Endometrial microvascular endothelial cells (primary cell): ENCODE data around the gene TTC3. TPM values are rescaled to one million over a fixed set of nuclear protein-coding genes. Genes with fewer than 3 reads are reported as not detected.

ENCODE experiments used
- in situ Hi-C: cut with HindIII; loops from 2 replicates; pipeline ENCODE4 v1.10.0; 2017; ENCODE audit warnings: low sequenced_read_pairs, low pct_unique_long_range_greater_than_20kb; ENCODE audit errors: inconsistent ontology term
- total RNA-seq: library from RNA; depleted of rRNA; stranded (reverse); fragments of >200 nt; gene quantifications from one replicate; pipeline ENCODE4 v1.2.3, GENCODE V29; 2015; ENCODE audit errors: inconsistent ontology term

TTC3 gene
- total RNA-seq, 1 donor from 2014 or later = 45.9 TPM

DNA sequence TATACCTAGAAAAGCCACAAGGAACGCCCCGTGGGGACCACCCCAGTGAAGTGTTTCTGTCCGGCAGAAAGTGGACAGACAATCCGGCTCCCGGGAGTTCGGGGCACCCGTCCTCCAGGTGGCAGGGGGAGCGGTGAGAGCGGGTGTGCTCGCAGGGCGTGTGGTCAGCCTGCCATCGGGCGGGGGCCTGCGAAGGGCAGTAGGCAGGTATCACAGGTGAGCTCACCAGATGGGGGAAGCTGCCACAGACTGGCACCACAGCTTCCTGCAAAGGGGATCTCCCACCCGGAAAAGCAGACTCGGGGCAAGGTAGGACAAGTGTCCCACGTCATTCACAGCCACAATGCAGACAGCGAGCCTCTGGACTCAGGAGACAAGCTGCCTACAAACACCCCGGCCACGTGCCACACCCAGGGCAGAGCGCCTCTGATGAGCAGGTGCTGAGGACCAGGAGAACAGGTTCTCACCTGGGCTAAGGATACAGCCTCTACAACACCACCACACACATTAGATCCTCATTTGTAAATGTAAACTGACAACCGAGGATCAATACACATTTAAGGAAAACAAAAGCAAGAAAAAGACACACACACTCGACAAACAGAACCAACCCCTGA lies 157.7 kb downstream of the TTC3 start:
- in situ Hi-C loops = no loop called here

DNA sequence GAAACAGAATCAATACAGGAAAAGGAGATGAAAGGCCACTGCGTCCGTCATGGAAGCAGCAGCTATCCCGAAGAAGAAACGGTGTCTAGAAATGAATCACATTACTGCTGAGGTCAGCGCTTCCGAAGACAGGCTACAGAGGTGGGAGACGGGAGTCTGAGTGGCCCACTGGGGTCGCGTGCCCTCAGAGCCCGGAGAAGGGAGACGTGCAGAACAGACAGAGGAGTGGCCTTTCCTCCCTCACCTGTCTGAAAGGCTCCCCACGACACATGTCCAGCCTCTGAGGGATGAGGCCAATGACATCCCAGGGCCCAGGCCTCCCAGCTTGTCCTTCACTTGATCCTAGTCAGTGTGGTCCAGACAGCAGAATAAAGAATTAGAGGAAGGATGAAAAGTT lies 158.2 kb downstream of the TTC3 start:
- in situ Hi-C loops = no loop called here

DNA sequence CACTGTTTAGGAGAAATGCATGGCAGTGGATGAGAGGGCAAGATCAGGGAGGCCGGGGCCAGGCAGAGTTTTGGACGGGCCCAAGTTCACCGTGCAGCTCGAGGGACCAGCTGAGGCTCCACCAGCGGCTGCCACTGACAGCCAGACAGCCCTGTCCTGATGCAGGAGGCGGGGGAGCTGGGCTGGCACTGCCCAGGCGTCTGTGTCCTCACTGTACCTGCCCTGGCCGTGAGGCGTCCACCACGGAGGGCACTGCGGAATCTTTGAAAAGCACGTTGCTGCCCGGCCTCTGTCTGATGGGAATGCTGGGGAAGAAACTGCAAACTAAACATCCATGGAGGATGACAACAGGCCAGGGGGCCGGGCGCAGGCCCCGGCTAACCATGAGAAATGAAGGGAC lies 158.6 kb downstream of the TTC3 start:
- in situ Hi-C loops = no loop called here

DNA sequence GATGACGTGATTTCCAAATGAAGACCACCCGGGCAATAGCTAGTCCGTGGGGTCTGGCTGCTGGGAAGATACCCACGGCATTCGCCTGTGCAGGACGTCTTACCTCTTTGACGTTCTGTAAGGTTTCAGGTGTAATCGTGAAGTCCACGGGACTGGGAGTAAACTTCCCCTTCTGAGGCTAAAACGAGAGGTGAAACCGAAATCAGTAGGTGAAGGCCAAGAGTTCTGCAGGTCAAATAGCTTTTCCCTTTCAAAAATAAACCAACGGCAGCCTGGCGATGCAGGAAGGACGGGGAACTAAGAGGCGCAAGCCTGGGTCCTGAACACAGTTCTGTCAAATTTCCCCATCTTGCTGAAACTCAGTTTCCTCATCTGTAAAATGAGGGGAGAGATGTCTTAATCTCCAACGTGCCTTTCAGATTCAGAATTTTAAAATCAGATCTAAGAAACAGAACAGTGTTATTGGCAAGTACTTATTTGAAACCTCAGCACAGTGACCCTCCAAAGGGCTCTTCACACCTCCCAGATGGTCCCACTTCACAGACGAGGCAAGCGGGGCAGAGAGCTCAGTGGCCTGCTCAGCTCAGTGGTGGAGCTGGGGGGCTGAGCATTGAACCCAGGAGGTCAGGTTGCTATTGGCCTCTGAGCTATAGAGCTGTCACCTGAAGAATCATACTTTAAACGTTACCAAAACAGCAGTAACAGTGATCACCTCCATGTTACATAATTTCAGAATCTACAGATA lies 159.4 kb downstream of the TTC3 start:
- in situ Hi-C loops = no loop called here

DNA sequence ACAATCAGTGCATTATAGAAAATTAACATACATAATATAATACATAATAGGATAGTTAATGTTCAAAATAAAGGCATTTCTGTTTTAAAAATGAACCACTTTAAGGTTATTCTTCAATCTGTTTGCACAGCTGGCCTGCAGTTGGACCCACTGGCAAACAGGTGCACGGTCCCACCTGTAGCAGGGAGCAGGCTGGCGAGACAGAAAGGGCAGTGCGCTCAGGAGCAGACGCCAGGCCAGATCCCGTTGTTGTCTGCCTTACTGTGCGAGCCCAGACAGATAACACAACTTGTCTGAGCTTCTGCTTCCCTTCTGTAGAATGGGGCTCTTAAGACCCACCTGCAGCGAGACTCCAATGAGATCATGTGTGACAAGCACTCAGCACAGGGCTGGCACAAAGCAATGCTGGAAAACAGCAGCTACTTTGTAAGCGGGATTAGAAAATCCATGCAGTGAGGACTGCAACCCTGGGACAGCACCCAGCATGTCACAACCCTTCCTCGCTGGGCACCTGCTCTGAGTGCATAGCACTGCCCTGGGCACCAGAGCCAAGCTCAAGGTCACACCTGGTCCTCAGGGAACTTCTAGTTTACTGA lies 160.6 kb downstream of the TTC3 start:
- in situ Hi-C loops = no loop called here

DNA sequence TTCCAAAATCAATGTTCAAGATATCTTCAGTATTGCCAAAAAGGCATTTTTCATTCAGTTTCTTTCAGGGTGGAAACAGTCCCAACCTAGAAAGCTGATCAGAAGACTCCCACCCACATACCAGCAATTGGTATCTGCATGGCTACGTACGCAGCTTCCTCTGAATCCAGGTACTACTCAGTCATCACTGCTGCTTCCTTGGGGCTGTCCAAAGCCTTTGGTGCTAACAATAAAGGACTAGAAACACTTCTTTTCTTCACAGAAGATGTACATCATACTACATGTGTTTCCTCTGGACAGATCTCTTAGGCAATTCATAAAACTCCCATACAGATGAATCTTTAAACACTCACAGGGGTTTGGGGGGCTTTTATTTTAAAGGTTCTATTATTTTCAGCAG lies 164.3 kb downstream of the TTC3 start:
- in situ Hi-C loops = no loop called here

DNA sequence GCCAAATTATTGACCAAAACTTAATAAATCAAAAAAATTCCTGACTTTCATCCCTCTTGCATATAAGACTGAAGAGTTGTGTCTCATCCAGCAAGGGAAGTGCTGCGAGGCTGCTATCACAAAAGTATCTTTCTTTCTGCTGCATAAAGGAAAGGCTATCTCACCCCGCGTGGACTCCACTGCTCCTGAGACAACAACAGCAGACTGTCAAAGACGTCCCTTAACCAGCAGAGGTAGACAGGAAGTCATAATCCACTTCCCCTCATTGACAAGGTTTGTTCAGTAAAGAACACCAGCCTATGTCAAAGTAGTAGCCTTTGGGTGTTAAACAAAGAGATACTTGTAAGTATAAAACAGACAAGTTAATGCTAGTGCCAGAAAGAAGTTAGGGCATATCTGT lies 164.7 kb downstream of the TTC3 start:
- in situ Hi-C loops = no loop called here

DNA sequence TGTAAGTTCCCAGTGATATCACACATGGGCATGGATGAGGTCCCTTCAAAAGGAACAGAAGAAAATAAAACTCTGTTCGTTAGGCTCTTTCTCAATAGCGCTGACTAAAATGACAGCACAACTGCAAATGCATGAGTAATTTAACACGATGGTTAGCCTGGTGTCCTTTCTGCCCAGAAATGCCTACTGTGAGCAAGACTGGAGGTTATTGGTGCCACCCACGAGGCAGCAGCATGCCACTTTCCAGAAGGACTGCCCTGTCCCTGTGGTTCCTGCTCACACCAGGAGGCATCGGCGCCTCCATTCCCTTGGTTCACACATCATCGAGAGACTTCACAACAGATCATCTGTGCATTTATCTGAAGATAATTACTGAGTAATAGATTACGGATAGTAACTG lies 167.9 kb downstream of the TTC3 start:
- in situ Hi-C loops = no loop called here

DNA sequence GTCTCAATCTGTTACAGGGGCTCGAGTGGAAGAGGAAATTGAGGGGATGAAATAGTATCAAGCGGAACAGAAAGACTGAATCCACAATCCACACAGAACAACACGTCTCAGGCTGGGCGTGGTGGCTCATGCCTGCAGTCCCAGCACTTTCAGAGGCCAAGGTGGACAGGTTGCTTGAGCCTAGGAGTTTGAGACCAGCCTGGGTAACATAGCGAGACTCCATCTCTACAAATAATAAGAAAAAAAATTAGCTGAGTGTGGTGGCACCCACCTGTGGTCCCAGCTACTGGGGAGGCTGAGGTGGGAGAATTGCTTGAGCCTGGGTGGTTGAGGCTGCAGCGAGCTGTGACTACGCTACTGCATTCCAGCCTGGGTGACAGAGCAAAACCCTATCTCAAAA lies 168.4 kb downstream of the TTC3 start:
- in situ Hi-C loops = no loop called here

DNA sequence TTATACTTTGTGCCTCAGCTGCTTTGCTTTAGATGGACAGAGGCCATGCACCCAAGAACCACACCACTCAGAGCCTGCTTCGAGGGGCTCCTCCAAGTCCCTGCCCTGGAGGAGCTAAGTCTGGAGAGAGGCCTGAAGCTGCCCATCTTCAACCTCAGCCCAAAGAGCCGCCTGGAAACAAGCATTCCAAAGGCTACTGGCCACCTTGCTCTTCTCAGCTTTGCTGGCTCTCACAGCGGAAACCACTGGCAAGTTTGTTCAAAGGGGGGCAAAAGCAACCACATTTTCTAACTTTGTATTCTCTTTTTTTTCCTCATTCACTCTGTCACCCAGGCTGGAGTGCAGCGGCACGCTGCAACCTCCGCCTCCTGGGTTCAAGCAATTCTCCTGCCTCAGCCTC lies 170.9 kb downstream of the TTC3 start:
- in situ Hi-C loops = no loop called here

DNA sequence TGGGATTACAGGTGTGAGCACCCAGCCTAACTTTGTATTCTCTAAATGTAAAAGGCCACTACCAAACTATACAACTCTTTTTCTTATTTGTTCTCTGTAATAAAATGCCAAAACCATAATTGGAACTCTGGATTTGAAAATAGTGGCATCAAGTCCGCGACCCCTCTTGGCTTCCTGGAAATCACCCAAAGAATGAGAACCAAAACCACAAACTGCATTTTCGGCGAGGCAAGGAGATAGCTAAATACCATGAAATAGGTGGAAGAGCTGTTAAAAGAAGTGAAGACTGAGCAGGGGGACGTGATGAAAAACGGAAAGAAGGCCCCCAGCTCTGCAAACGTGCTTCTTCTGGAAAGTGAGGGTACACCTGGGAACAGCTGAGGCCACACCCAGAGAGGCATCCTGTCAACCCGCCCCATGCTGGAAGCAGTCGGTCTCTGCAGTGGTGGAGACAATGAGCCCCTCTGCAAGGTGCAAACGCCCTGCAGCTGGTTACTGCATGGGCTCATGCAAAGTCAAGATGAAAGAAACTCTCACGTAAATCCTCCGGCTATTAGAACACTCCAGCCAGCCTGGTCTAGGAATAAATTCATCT lies 171.5 kb downstream of the TTC3 start:
- in situ Hi-C loops = no loop called here

DNA sequence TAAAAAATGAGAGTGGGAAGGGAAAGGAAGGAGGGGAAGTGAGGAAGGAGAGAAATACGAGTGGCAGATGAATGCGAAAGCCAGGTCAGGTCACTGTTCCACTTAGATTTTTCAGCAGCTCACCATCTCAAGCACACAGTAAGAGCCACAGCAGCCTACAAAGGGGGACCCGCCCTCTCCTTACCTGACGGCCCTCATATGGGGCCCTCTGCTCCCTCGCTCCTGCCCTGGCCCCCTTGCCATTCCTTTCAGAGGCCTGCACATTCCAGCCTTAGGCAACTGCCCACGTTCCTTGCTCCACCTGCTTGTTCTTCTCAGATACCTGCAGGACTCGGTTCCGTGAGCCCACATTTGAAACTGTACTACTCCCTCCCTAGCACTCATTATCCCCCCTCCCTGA lies 172.1 kb downstream of the TTC3 start:
- in situ Hi-C loops = no loop called here

DNA sequence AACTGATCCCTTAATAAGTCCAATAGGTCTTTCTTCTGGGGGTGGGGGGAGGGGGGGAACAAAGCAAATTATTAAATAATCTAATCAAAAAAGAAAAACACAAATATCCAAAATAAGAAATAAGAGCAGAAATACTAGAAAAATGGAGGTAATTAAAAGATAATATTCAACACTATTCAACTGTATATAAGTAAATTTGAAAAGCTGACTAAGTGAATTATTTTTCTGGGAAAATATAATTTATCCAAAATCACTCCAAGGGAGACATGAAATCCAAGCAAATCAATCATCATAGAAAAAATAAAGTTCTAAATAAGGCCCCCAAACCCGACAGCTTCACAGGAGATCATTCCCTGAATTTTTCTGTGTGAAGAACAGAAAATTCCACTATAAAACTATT lies 175.2 kb downstream of the TTC3 start:
- in situ Hi-C loops = no loop called here

DNA sequence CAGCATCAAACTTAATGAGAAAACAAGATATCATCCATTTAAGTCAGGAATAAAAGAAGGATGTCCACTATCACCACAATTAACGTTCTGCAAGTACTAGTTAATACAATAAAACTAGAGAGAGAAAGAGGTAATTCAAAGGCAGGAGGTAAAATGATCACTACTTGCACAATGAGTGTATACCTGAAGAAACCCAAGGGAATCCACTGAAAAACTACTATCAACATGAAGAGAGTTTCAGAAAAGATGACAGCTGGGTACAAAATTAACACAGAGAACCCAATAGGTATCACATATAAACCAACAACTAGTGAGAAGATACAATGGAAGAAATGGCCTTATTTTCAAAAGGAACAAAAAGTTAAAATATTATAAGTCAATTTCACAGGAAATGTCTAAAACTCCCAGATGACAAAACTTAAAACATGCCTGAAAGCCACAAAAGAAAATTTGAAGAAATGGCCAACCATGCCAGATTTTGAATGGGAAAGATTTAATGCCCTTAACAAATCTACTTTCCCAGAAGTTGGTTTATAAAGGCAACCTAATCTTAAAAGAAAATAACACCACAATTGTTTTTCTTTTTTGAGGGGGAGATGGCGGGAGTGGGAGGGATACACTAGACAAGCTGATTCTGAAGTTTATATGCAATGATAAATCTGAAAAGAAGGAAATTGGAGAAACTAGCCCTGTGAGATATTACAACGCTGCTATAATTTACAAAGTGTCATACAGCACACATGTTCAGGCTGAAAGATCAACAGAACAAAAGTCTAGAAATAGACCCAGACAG lies 176.3 kb downstream of the TTC3 start:
- in situ Hi-C loops = no loop called here

DNA sequence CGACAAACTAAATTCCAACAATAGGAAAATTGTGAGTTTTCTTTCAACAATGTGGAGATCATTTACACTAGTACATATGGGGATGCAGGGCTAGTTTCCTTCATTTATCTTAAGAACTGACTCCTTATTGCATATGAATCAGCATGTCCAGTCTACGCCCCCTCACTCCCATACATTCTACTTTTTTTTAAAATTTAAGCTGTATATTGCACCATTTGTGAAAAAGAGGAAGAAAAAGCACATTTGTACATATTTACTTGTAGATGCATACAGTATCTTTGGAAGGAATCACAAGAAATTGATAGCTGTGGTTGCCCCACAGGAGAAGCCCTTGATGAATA lies 178.2 kb downstream of the TTC3 start:
- in situ Hi-C loops = loop anchor here (25.0 kb wide), 1 partner anchor 111 kb away; the partner anchor contains the start of gene DYRK1A

Other genes starting within 250 kb of the TTC3 start
- 29.3 TPM for gene HLCS, start 106.6 kb upstream of the TTC3 start, total RNA-seq
- 0.37 TPM for gene RIPPLY3, start 66.6 kb upstream of the TTC3 start, total RNA-seq
- 28.2 TPM for gene PIGP, start 183 bp upstream of the TTC3 start, total RNA-seq
- 134 TPM for gene VPS26C, start 194.1 kb downstream of the TTC3 start, total RNA-seq